ENCODE results near the gene OMG. TPM values are rescaled to one million over a fixed set of nuclear protein-coding genes. Genes with fewer than 3 reads are reported as not detected.
"Not testable (repeated sequence)": the region's sequence is repeated elsewhere in the genome, so short reads cannot be mapped to it uniquely, and the experiment has no call there.

Gene OMG
- total RNA-seq, 1 donor from 2014 or later = 2.0 TPM

GRCh38 chr17:31308372-31309334, 11.6 kb upstream of the OMG start:
- no peak for DNase-seq (ENCODE audit: low spot score)

GRCh38 chr17:31307640-31308039, 10.6 kb upstream of the OMG start:
- DNase-seq (ENCODE audit: low spot score) = no peak

GRCh38 chr17:31299624-31300023, 2.6 kb upstream of the OMG start:
- DNase-seq (ENCODE audit: low spot score) = no peak

GRCh38 chr17:31296142-31296541, 897 bp downstream of the OMG start:
- DNase-seq (ENCODE audit: low spot score) = no peak

- DNase-seq (ENCODE audit: low spot score) = no peak
These were observed 1.6 kb downstream of the OMG start for GRCh38 chr17:31295489-31295871.

- DNase-seq (ENCODE audit: low spot score) = no peak
These were observed 2.1 kb downstream of the OMG start for GRCh38 chr17:31294820-31295488.

GRCh38 chr17:31294231-31294630, 2.8 kb downstream of the OMG start:
- DNase-seq (ENCODE audit: low spot score) = no peak

GRCh38 chr17:31293581-31293980, 3.5 kb downstream of the OMG start:
- no peak for DNase-seq (ENCODE audit: low spot score)

- no peak for DNase-seq (ENCODE audit: low spot score)
These were observed 5.2 kb downstream of the OMG start for GRCh38 chr17:31291820-31292219.

- DNase-seq (ENCODE audit: low spot score) = no peak
These were observed 7.2 kb downstream of the OMG start for GRCh38 chr17:31289790-31290189.

- not testable (repeated sequence) for DNase-seq (ENCODE audit: low spot score)
These were observed 9.1 kb downstream of the OMG start for GRCh38 chr17:31287932-31288331.

- no peak for DNase-seq (ENCODE audit: low spot score)
These were observed 10.5 kb downstream of the OMG start for GRCh38 chr17:31286587-31286986.

GRCh38 chr17:31283841-31284240, 13.2 kb downstream of the OMG start:
- DNase-seq (ENCODE audit: low spot score) = no peak

- DNase-seq (ENCODE audit: low spot score) = no peak
These were observed 16.0 kb downstream of the OMG start for GRCh38 chr17:31281061-31281460.

- no peak for DNase-seq (ENCODE audit: low spot score)
These were observed 17.6 kb downstream of the OMG start for GRCh38 chr17:31279401-31279800.

GRCh38 chr17:31275116-31275515, 21.9 kb downstream of the OMG start:
- no peak for DNase-seq (ENCODE audit: low spot score)

GRCh38 chr17:31274252-31274651, 22.8 kb downstream of the OMG start:
- no peak for DNase-seq (ENCODE audit: low spot score)

- DNase-seq (ENCODE audit: low spot score) = no peak
These were observed 23.5 kb downstream of the OMG start for GRCh38 chr17:31273516-31273915.

GRCh38 chr17:31272803-31273202, 24.2 kb downstream of the OMG start:
- no peak for DNase-seq (ENCODE audit: low spot score)

GRCh38 chr17:31272236-31272635, 24.8 kb downstream of the OMG start:
- no peak for DNase-seq (ENCODE audit: low spot score)

GRCh38 chr17:31269578-31269983, 27.5 kb downstream of the OMG start:
- no peak for DNase-seq (ENCODE audit: low spot score)

- no peak for DNase-seq (ENCODE audit: low spot score)
These were observed 27.9 kb downstream of the OMG start for GRCh38 chr17:31269036-31269577.

Measured in mesenteric fat pad (tissue), 1 donor.